ENCODE measurements around the gene CDC73. TPM values are rescaled to one million over a fixed set of nuclear protein-coding genes. Genes with fewer than 3 reads are reported as not detected.
"Not testable (repeated sequence)": the region's sequence is repeated elsewhere in the genome, so short reads cannot be mapped to it uniquely, and the experiment has no call there.

Gene CDC73
- total and polyA plus RNA-seq, 2 experiments from 2014 or later: 32.4 to 33.9 TPM

DNA sequence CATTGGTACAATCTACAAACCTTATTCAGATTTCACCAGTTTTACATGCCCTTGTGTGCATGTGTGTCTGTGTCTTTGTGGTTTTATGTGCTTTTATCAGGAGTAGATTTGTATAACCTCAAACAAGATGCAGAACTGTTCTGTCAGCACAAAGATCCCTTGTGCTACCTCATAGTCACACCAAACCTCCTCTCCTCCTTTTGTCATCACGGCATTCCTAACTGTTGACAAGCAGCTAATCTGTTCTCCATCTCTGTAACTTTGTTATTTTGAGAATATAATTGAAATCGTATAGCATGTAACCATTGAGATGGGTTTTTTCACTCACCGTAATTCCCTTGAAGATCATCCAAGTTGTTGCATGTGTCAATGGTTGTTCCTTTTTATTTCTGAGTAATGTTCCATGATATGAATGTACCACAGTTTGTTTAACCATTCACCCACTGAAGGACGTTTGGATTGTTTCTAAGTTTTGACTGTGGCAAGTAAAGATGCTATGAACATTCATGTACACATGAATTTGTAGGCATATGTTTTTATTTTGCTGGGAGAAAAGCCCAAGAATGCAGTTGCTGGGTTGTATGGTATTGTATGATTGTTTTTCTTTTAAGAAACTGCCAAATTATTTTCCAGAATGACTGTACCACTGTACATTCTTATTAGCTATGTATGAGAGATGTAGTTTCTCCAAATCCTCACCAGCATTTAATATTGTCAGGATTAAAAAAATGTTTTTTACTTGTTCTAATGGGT, 142.7 kb downstream of the CDC73 start:
- 90% methylated on average over 4 of the region's 4 CpGs for WGBS (ENCODE audit: low lambda C conversion rate, missing lambda C conversion rate)
- H3K4me1 ChIP-seq (ENCODE audit: insufficient read depth): no peaks in the 10 kb centered on the region
- H3K4me3 ChIP-seq: no peak overlapping the region
- no peaks in the 10 kb centered on the region for H3K9me2 ChIP-seq (replicated peaks; ENCODE audit: insufficient read depth)
- no peaks in the 10 kb centered on the region for H3K27me3 ChIP-seq
- no peaks in the 10 kb centered on the region for H3K79me2 ChIP-seq
- TF ChIP-seq, protein P1, sequence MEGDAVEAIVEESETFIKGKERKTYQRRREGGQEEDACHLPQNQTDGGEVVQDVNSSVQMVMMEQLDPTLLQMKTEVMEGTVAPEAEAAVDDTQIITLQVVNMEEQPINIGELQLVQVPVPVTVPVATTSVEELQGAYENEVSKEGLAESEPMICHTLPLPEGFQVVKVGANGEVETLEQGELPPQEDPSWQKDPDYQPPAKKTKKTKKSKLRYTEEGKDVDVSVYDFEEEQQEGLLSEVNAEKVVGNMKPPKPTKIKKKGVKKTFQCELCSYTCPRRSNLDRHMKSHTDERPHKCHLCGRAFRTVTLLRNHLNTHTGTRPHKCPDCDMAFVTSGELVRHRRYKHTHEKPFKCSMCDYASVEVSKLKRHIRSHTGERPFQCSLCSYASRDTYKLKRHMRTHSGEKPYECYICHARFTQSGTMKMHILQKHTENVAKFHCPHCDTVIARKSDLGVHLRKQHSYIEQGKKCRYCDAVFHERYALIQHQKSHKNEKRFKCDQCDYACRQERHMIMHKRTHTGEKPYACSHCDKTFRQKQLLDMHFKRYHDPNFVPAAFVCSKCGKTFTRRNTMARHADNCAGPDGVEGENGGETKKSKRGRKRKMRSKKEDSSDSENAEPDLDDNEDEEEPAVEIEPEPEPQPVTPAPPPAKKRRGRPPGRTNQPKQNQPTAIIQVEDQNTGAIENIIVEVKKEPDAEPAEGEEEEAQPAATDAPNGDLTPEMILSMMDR (IDR thresholded peaks at IDR 0.05; ENCODE audit: poor library complexity): no peak
- no peak for TF ChIP-seq EZH2phosphoT487 (IDR thresholded peaks at IDR 0.05; ENCODE audit: low read depth, severe bottlenecking, unreplicated experiment)
- no peak for TF ChIP-seq EZH2 (IDR thresholded peaks at IDR 0.05; ENCODE audit: borderline replicate concordance)
- no peak for DNase-seq (ENCODE audit: low spot score)
- H3K27ac ChIP-seq: no peak overlapping the region
- no peak overlapping the region for H3K4me2 ChIP-seq
- no peaks in the 10 kb centered on the region for H4K20me1 ChIP-seq (ENCODE audit: insufficient read depth, poor library complexity, severe bottlenecking)
- no peaks in the 10 kb centered on the region for H3K36me3 ChIP-seq (replicated peaks; ENCODE audit: insufficient read depth, low read depth)
- no peak overlapping the region for H2AFZ ChIP-seq
- H3K9me3 ChIP-seq (ENCODE audit: low read depth): no peaks in the 10 kb centered on the region

DNA sequence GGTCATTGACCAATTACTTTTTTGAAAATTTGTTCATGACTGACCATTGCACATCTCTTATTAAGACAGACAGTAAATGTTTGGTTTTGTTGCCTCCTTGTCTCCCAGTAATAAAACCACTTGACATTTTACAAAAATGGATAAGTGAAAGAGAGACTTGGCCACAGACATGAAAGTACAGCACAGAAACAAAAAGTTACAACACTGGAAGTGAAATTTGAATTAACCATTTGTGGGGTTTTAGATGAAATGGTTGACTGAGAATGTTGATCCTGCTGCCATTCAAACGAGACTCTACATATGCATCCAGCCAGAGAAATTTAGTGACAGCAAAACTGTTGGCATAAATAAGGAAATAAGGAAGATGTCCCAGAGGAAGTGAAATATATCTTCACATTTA, 143.9 kb downstream of the CDC73 start:
- no peak overlapping the region for H3K27ac ChIP-seq
- no peak overlapping the region for H2AFZ ChIP-seq
- no peaks in the 10 kb centered on the region for H3K27me3 ChIP-seq
- H3K9me3 ChIP-seq (ENCODE audit: low read depth): no peaks in the 10 kb centered on the region
- no peaks in the 10 kb centered on the region for H4K20me1 ChIP-seq (ENCODE audit: insufficient read depth, poor library complexity, severe bottlenecking)
- no peaks in the 10 kb centered on the region for H3K79me2 ChIP-seq
- H3K9me2 ChIP-seq (replicated peaks; ENCODE audit: insufficient read depth): no peaks in the 10 kb centered on the region
- WGBS (ENCODE audit: low lambda C conversion rate, missing lambda C conversion rate): 85% methylated on average over 1 of the region's 1 CpG
- no peaks in the 10 kb centered on the region for H3K4me1 ChIP-seq (ENCODE audit: insufficient read depth)
- no peak overlapping the region for H3K4me2 ChIP-seq
- DNase-seq (ENCODE audit: low spot score): no peak
- H3K36me3 ChIP-seq (replicated peaks; ENCODE audit: insufficient read depth, low read depth): no peaks in the 10 kb centered on the region
- no peak overlapping the region for H3K4me3 ChIP-seq
- TF ChIP-seq, protein P1 (IDR thresholded peaks at IDR 0.05; ENCODE audit: poor library complexity): no peak
- TF ChIP-seq EZH2phosphoT487 (IDR thresholded peaks at IDR 0.05; ENCODE audit: low read depth, severe bottlenecking, unreplicated experiment): no peak
- no peak for TF ChIP-seq EZH2 (IDR thresholded peaks at IDR 0.05; ENCODE audit: borderline replicate concordance)

DNA sequence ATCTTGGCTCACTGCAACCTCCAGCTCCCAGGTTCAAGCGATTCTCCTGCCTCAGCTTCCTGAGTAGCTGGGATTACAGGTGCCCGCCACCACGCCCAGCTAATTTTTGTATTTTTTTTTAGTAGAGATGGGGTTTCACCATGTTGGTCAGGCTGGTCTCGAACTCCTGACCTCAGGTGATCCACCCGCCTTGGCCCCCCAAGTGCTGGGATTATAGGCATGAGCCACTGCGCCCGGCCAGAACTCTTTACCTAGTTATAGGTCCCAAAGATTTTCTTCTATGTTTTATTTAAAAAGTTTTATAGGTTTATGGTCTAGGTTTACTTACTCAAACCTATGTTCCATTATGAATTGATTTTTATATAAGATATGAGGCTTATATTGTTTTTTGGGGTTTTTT, 145.0 kb downstream of the CDC73 start:
- H3K9me3 ChIP-seq (ENCODE audit: low read depth); H3K79me2 ChIP-seq; H3K36me3 ChIP-seq (replicated peaks; ENCODE audit: insufficient read depth, low read depth); H3K9me2 ChIP-seq (replicated peaks; ENCODE audit: insufficient read depth); H4K20me1 ChIP-seq (ENCODE audit: insufficient read depth, poor library complexity, severe bottlenecking); H3K4me2 ChIP-seq; H3K4me3 ChIP-seq; H2AFZ ChIP-seq; H3K27me3 ChIP-seq; H3K27ac ChIP-seq; DNase-seq (ENCODE audit: low spot score); H3K4me1 ChIP-seq (ENCODE audit: insufficient read depth): not testable (repeated sequence)
- 98% methylated on average over 7 of the region's 7 CpGs for WGBS (ENCODE audit: low lambda C conversion rate, missing lambda C conversion rate)

DNA sequence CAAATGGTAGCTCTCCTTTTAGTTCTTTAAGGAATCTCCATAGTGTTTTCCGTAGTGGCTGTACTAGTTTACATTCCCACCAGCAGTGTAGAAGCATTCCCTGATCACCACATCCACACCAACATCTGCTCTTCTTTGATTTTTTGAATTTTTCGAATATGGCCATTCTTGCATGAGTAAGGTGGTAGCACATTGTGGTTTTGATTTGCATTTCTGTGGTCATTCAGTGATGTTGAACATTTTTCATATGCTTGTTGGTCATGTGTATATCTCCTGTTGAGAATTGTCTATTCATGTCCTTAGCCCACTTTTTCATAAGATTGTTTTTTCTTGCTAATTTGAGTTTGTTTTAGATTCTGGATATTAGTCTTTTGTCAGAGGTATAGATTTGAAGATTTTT, 149.2 kb downstream of the CDC73 start:
- TF ChIP-seq EZH2phosphoT487 (IDR thresholded peaks at IDR 0.05; ENCODE audit: low read depth, severe bottlenecking, unreplicated experiment) (no peak), EZH2 (IDR thresholded peaks at IDR 0.05; ENCODE audit: borderline replicate concordance) (no peak)
- TF ChIP-seq, protein P1 (IDR thresholded peaks at IDR 0.05; ENCODE audit: poor library complexity): no peak
- Histone ChIP-seq H4K20me1 (ENCODE audit: insufficient read depth, poor library complexity, severe bottlenecking) (no peaks in the 10 kb centered on the region), H3K4me1 (ENCODE audit: insufficient read depth) (no peaks in the 10 kb centered on the region), H3K27ac (no peak overlapping the region), H3K27me3 (no peaks in the 10 kb centered on the region), H3K9me3 (ENCODE audit: low read depth) (no peaks in the 10 kb centered on the region), H3K4me2 (no peak overlapping the region), H3K79me2 (no peaks in the 10 kb centered on the region), H3K4me3 (no peak overlapping the region), H2AFZ (no peak overlapping the region), H3K9me2 (replicated peaks; ENCODE audit: insufficient read depth) (no peaks in the 10 kb centered on the region), H3K36me3 (replicated peaks; ENCODE audit: insufficient read depth, low read depth) (no peaks in the 10 kb centered on the region)
- WGBS (ENCODE audit: low lambda C conversion rate, missing lambda C conversion rate): 95% methylated on average over 2 of the region's 2 CpGs
- DNase-seq (ENCODE audit: low spot score): no peak

All from hepatocyte (in vitro differentiated cells).